Measurements from ENCODE around the gene ACP3. TPM values are rescaled to one million over a fixed set of nuclear protein-coding genes. Genes with fewer than 3 reads are reported as not detected.
"Not testable (repeated sequence)": the region's sequence is repeated elsewhere in the genome, so short reads cannot be mapped to it uniquely, and the experiment has no call there.

ACP3 gene
- total RNA-seq, 1 donor from 2014 or later, result 1.3 TPM

DNA sequence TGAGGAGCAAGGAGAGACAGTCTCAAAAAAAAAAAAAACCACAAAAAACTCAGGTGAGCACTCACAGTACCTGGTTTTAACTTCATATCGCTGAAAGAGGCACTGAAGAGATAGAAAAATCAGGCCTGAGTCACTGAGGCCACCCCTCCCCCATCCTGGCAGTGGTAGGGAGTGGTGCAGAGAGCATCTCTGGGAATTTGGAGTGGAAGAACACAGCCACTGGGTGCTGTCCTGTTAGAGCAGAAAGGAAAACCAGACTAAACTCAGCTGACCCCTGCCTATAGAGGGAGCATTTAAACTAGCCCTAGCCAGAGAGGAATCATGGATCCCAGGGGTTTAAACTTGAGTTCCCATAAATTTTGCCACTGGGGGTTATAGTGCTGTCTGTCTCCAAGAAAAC lies 77.9 kb downstream of the ACP3 start:
- Histone ChIP-seq H3K27me3 (ENCODE audit: low read depth) (no peaks in the 10 kb centered on the region), H3K4me1 (no peaks in the 10 kb centered on the region), H3K9me3 (replicated peaks) (no peaks in the 10 kb centered on the region), H3K27ac (replicated peaks) (no peak overlapping the region), H3K4me3 (no peak overlapping the region), H3K36me3 (no peaks in the 10 kb centered on the region)
- DNase-seq, result no peak
- TF ChIP-seq, protein P1, sequence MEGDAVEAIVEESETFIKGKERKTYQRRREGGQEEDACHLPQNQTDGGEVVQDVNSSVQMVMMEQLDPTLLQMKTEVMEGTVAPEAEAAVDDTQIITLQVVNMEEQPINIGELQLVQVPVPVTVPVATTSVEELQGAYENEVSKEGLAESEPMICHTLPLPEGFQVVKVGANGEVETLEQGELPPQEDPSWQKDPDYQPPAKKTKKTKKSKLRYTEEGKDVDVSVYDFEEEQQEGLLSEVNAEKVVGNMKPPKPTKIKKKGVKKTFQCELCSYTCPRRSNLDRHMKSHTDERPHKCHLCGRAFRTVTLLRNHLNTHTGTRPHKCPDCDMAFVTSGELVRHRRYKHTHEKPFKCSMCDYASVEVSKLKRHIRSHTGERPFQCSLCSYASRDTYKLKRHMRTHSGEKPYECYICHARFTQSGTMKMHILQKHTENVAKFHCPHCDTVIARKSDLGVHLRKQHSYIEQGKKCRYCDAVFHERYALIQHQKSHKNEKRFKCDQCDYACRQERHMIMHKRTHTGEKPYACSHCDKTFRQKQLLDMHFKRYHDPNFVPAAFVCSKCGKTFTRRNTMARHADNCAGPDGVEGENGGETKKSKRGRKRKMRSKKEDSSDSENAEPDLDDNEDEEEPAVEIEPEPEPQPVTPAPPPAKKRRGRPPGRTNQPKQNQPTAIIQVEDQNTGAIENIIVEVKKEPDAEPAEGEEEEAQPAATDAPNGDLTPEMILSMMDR (IDR thresholded peaks at IDR 0.05; ENCODE audit: borderline replicate concordance), result no peak
- intact Hi-C loops (cut with micrococcal nuclease), result no loop called here

DNA sequence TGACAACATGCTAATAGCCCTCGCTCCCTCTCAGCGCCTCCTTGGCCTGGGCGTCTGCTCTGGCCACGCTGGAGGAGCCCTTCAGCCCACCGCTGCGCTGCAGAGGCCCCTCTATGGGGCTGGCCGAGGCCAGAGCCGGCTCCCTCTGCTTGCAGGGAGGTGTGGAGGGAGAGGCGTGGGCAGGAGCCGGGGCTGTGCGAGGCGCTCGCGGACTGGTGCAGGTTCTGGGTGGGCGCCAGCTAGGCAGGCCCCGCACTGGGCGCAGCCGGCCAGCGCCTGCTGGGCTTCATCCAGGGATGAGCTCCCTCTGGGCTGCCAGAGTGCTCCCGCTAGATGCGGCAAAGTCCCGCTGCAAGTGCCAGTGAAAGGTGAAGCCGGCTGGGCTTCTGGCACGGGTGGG lies 79.0 kb downstream of the ACP3 start:
- Histone ChIP-seq H3K9me3 (replicated peaks) (no peaks in the 10 kb centered on the region), H3K4me3 (no peak overlapping the region), H3K4me1 (no peaks in the 10 kb centered on the region), H3K27ac (replicated peaks) (no peak overlapping the region), H3K27me3 (ENCODE audit: low read depth) (no peaks in the 10 kb centered on the region), H3K36me3 (no peaks in the 10 kb centered on the region)
- intact Hi-C loops (cut with micrococcal nuclease), result no loop called here
- TF ChIP-seq, protein P1 (IDR thresholded peaks at IDR 0.05; ENCODE audit: borderline replicate concordance), result no peak
- no peak for DNase-seq

DNA sequence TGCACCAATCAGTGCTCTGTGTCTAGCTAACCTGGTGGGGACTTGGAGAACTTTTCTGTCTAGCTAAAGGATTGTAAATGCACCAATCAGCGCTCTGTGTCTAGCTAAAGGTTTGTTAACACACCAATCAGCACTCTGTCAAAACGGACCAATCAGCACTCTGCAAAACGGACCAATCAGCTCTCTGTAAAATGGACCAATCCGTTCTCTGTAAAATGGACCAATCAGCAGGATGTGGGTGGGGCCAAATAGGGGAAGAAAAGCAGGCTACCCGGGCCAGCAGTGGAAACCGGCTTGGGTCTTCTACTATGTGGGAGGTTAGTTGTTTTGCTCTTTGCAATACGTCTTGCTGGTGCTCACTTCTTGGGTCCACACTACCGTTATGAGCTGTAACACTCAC lies 79.6 kb downstream of the ACP3 start:
- H3K27me3 ChIP-seq (ENCODE audit: low read depth); H3K9me3 ChIP-seq (replicated peaks); intact Hi-C loops (cut with micrococcal nuclease); H3K4me3 ChIP-seq; DNase-seq; H3K4me1 ChIP-seq; H3K36me3 ChIP-seq; H3K27ac ChIP-seq (replicated peaks): not testable (repeated sequence)

DNA sequence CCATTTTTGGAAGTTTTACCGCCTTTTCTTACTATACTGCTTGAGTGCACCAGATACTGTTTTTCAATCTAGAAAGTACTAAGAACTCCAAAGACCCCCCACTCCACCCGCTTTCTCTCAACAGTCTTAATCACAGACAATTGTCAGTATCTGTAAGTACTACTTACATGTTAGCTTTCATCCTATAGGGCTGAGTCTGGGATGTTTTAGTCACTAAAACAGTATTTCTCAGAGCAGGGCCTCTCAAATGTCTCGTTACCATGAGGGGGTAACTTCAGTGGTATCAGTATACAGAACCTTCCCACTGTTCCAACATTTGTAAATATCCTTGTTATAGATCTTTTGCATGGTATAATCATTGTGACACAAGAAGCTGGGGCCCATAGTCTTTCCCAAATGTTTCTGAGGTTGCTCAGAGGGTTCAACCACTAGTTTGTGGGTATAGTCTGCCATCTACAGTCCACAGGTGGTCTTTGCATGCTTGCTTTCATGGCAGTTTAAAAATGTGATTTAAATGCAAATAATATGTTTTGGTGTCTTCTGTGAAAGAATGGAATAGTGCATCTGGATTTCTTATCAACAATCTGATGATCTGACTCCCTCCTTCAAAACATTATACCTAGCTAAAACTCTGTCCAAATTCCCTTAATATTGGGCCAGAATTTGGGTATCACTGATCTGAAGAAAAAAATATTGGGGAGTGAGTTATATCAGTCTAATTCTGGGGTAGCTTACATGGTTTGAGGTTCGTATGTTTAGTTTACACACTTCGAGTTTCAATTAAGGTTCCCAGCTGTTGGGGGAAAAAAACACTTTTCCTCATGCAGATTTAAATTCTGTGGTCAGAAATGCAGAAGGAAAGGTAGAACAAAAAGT lies 82.1 kb downstream of the ACP3 start:
- Histone ChIP-seq H3K27ac (replicated peaks) (no peak overlapping the region), H3K27me3 (ENCODE audit: low read depth) (no peaks in the 10 kb centered on the region), H3K36me3 (no peaks in the 10 kb centered on the region), H3K4me1 (peaks cover under 1% of the 10 kb centered on the region), H3K4me3 (no peak overlapping the region), H3K9me3 (replicated peaks) (no peaks in the 10 kb centered on the region)
- TF ChIP-seq, protein P1 (IDR thresholded peaks at IDR 0.05; ENCODE audit: borderline replicate concordance), result peak; percentile 84
- intact Hi-C loops (cut with micrococcal nuclease), result no loop called here
- no peak for DNase-seq

DNA sequence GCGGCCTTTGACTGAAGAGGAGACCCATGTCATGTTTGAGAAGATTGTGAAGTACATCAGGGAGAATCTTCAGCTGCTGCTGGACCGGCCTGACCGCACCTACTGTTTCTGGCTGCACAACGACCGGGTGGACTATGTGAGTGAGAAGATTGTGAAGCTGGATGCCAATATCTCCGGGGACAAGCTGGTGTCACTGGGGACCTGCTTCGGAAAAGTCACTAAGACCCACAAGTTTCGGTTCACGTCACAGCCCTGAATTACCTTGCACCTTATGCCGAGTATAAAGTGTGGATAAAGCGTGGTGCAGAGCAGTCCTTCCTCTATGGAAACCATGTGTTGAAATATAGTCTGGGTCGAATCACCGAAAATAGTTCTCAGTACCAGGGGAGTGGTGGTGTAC lies 84.0 kb downstream of the ACP3 start:
- no peaks in the 10 kb centered on the region for H3K9me3 ChIP-seq (replicated peaks)
- H3K4me3 ChIP-seq, result no peak overlapping the region
- TF ChIP-seq, protein P1 (IDR thresholded peaks at IDR 0.05; ENCODE audit: borderline replicate concordance), result no peak
- peaks cover 15% of the 10 kb centered on the region for H3K4me1 ChIP-seq
- DNase-seq, result no peak
- H3K27ac ChIP-seq (replicated peaks), result no peak overlapping the region
- H3K36me3 ChIP-seq, result no peaks in the 10 kb centered on the region
- no peaks in the 10 kb centered on the region for H3K27me3 ChIP-seq (ENCODE audit: low read depth)
- intact Hi-C loops (cut with micrococcal nuclease), result no loop called here

DNA sequence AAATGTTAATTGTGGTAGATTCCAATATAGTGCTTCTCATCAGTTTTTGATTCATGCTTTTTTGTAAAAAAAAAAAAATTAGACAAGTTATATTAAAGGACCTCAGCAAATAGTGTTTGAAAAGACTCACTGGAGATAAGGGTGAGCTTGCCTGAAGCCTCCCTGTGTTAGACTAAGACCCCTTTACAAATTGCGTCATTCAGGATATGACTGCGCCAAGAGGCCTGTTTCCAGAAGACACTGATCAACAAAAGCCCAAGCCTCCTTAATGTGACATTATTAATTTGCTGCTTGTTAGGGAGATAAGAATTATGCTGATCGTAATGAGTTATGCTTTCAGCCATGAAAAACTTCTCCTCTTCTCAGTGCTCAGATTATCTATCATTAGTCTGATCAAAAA lies 87.1 kb downstream of the ACP3 start:
- DNase-seq, result no peak
- intact Hi-C loops (cut with micrococcal nuclease), result no loop called here
- Histone ChIP-seq H3K27ac (replicated peaks) (no peak overlapping the region), H3K4me1 (peaks cover 15% of the 10 kb centered on the region), H3K36me3 (no peaks in the 10 kb centered on the region), H3K4me3 (no peak overlapping the region), H3K9me3 (replicated peaks) (no peaks in the 10 kb centered on the region), H3K27me3 (ENCODE audit: low read depth) (no peaks in the 10 kb centered on the region)
- TF ChIP-seq, protein P1 (IDR thresholded peaks at IDR 0.05; ENCODE audit: borderline replicate concordance), result no peak

All from left ventricle myocardium inferior (tissue), 1 donor.